HEK293 (cell line): ENCODE results near the gene ACTRT2.

Experiments used
- AEBP2 ChIP-seq: fragments of 450-650 bp; formaldehyde crosslinking; IDR thresholded peaks from 2 replicates; pipeline ENCODE4 v1.5.1; 2016; ENCODE audit warnings: missing biosample characterization, missing genetic modification characterization, borderline replicate concordance
- ATF2 ChIP-seq: fragments of 450-650 bp; formaldehyde crosslinking; IDR thresholded peaks from 2 replicates; pipeline ENCODE4 v1.5.1; 2016; ENCODE audit warnings: missing biosample characterization, missing genetic modification characterization, low read depth
- CTCF ChIP-seq: fragments of 450-650 bp; formaldehyde crosslinking; IDR thresholded peaks from 2 replicates; pipeline ENCODE4 v1.5.1; 2016; ENCODE audit warnings: missing biosample characterization, missing genetic modification characterization
- ELK4 ChIP-seq: IDR thresholded peaks from 2 replicates; pipeline ENCODE4 v1.6.1; 2011; ENCODE audit warnings: mild to moderate bottlenecking, low read depth, low read length, borderline replicate concordance
- KLF8 ChIP-seq: fragments of 450-650 bp; formaldehyde crosslinking; IDR thresholded peaks from 2 replicates; pipeline ENCODE4 v1.5.1; 2016; ENCODE audit warnings: missing biosample characterization, missing genetic modification characterization
- MEIS1 ChIP-seq: sonication (generic); formaldehyde crosslinking; IDR thresholded peaks from 2 replicates; pipeline ENCODE4 v1.8.1; 2022; ENCODE audit warnings: missing genetic modification reagents, mild to moderate bottlenecking, borderline replicate concordance
- PATZ1 ChIP-seq: fragments of 450-650 bp; formaldehyde crosslinking; IDR thresholded peaks from 2 replicates; pipeline ENCODE4 v1.5.1; 2016; ENCODE audit warnings: missing biosample characterization, missing genetic modification characterization
- REST ChIP-seq: fragments of 450-650 bp; formaldehyde crosslinking; IDR thresholded peaks from 2 replicates; pipeline ENCODE4 v1.5.1; 2016; ENCODE audit warnings: missing biosample characterization, missing genetic modification characterization
- ZBTB17 ChIP-seq: fragments of 450-650 bp; formaldehyde crosslinking; IDR thresholded peaks from 2 replicates; pipeline ENCODE4 v1.5.1; 2016; ENCODE audit warnings: missing biosample characterization, missing genetic modification characterization
- ZNF670 ChIP-seq: fragments of 450-650 bp; formaldehyde crosslinking; IDR thresholded peaks from 2 replicates; pipeline ENCODE4 v1.5.1; 2016; ENCODE audit warnings: missing biosample characterization, missing genetic modification characterization, low read depth
- ZNF843 ChIP-seq: fragments of 450-650 bp; formaldehyde crosslinking; IDR thresholded peaks from 2 replicates; pipeline ENCODE4 v1.5.1; 2016; ENCODE audit warnings: missing biosample characterization, missing genetic modification characterization

GRCh38 chr1:3021801-3022401 lies 634 bp downstream of the ACTRT2 start:
- TF ChIP-seq REST (tag by site-specific recombination) (no peak), ELK4 (no peak), MEIS1 (CRISPR knock-in tag) (no peak), CTCF (tag by site-specific recombination) (no peak), KLF8 (no peak), ATF2 (no peak), ZBTB17 (tag by site-specific recombination) (no peak), ZNF843 (tag by site-specific recombination) (no peak), AEBP2 (tag by site-specific recombination) (no peak), ZNF670 (tag by site-specific recombination) (no peak), PATZ1 (tag by site-specific recombination) (no peak)
